ENCODE measurements around the gene RTTN.

RTTN gene

DNA sequence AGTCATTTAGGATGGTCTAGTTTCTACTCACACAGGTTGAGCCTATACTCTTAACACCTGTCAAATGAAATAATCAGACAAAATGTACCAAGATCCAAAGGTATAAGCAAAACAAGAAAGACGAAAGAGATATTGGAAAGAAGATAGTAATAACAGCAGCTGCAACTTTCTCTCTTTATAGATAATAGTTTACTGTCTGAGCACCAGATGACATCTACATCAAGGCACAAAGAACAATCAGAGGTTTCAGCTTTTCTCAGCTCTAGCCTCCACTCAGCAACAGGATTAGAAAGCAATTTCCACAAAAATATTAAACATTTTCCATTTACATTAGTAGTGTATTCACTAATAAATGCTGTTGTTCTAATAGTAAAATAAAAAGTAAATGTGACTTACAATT lies 66.3 kb downstream of the RTTN start:
- no peak overlapping the region for H3K4me3 ChIP-seq (ENCODE audit: low read depth, low read length)
- TF ChIP-seq MYC (IDR thresholded peaks at IDR 0.05; ENCODE audit: low read depth, low read length) (no peak), POLR2A (IDR thresholded peaks at IDR 0.05; ENCODE audit: extremely low read depth, insufficient read length) (no peak), CTCF (IDR thresholded peaks at IDR 0.05; ENCODE audit: low read depth, low read length) (no peak)
- TF ChIP-seq, protein P1, sequence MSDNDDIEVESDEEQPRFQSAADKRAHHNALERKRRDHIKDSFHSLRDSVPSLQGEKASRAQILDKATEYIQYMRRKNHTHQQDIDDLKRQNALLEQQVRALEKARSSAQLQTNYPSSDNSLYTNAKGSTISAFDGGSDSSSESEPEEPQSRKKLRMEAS (IDR thresholded peaks at IDR 0.05; ENCODE audit: low read depth, low read length), result no peak
- DNase-seq (ENCODE audit: low read depth), result no peak

DNA sequence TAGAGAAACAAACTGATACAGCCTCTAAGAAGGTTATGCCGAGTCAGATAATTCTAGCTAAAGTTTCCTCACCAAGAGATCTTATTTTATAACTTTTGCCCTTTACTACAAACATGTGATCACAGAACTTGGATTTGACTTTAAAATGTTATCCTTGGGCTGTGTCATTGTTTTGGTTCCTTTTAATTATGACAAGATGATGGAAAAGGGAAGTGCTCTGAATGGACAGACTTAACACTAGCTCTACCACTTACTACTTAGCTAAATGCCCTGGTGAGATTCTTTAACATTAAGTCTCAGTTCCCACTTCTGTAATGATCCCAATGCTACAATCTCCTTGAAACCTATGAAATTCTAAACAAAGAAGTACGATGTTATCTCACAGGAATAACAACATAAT lies 69.9 kb downstream of the RTTN start:
- H3K4me3 ChIP-seq (ENCODE audit: low read depth, low read length), result no peak overlapping the region
- DNase-seq (ENCODE audit: low read depth), result peak; percentile 16
- TF ChIP-seq MYC (IDR thresholded peaks at IDR 0.05; ENCODE audit: low read depth, low read length) (no peak), CTCF (IDR thresholded peaks at IDR 0.05; ENCODE audit: low read depth, low read length) (no peak), POLR2A (IDR thresholded peaks at IDR 0.05; ENCODE audit: extremely low read depth, insufficient read length) (no peak)
- TF ChIP-seq, protein P1 (IDR thresholded peaks at IDR 0.05; ENCODE audit: low read depth, low read length), result no peak

GRCh38 chr18:70132999-70133398 lies 72.5 kb downstream of the RTTN start:
- H3K4me3 ChIP-seq (ENCODE audit: low read depth, low read length), result no peak overlapping the region
- DNase-seq (ENCODE audit: low read depth), result no peak
- TF ChIP-seq, protein P1 (IDR thresholded peaks at IDR 0.05; ENCODE audit: low read depth, low read length), result no peak
- TF ChIP-seq MYC (IDR thresholded peaks at IDR 0.05; ENCODE audit: low read depth, low read length) (no peak), CTCF (IDR thresholded peaks at IDR 0.05; ENCODE audit: low read depth, low read length) (no peak), POLR2A (IDR thresholded peaks at IDR 0.05; ENCODE audit: extremely low read depth, insufficient read length) (no peak)

DNA sequence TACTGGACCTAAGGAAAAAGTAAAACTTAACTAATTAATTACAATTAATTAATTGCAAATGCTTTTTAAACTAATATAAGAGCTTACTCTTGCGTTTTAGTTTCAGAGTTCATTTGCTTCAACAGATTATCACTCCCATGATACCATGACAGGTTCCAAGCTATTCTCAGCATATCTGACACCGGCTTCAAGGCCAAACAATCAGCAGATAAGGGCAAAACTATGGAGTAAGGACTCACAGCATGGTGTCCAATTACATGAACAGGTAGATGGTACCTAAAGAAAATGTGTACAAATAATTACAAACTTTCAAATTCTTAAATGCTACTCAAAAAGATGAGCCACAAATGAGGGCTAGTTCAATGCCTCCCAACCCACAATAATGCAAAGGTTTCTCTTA lies 77.2 kb downstream of the RTTN start:
- no peak for DNase-seq (ENCODE audit: low read depth)
- TF ChIP-seq POLR2A (IDR thresholded peaks at IDR 0.05; ENCODE audit: extremely low read depth, insufficient read length) (no peak), CTCF (IDR thresholded peaks at IDR 0.05; ENCODE audit: low read depth, low read length) (no peak), MYC (IDR thresholded peaks at IDR 0.05; ENCODE audit: low read depth, low read length) (no peak)
- TF ChIP-seq, protein P1 (IDR thresholded peaks at IDR 0.05; ENCODE audit: low read depth, low read length), result no peak
- H3K4me3 ChIP-seq (ENCODE audit: low read depth, low read length), result no peak overlapping the region

DNA sequence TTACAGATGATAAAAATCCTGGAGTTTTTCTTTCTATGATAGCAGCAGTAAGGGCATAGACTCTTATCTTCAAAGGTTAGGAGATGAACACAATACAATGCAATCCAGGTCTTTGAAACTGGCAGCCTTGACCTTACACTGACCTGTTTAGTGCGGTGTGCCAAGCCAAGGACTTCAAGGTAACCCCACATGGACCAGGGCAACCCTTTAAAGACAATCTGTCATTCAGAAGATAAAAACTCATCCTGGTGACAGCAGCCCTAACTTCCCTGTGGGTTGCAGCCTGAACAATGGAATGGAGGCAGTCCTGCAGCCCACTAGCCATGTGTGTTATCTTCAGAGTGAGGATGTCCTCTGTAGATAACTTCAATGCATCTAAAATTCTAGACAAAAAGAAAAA lies 78.1 kb downstream of the RTTN start:
- DNase-seq (ENCODE audit: low read depth), result no peak
- TF ChIP-seq MYC (IDR thresholded peaks at IDR 0.05; ENCODE audit: low read depth, low read length) (no peak), CTCF (IDR thresholded peaks at IDR 0.05; ENCODE audit: low read depth, low read length) (no peak), POLR2A (IDR thresholded peaks at IDR 0.05; ENCODE audit: extremely low read depth, insufficient read length) (no peak)
- TF ChIP-seq, protein P1 (IDR thresholded peaks at IDR 0.05; ENCODE audit: low read depth, low read length), result no peak
- H3K4me3 ChIP-seq (ENCODE audit: low read depth, low read length), result no peak overlapping the region

DNA sequence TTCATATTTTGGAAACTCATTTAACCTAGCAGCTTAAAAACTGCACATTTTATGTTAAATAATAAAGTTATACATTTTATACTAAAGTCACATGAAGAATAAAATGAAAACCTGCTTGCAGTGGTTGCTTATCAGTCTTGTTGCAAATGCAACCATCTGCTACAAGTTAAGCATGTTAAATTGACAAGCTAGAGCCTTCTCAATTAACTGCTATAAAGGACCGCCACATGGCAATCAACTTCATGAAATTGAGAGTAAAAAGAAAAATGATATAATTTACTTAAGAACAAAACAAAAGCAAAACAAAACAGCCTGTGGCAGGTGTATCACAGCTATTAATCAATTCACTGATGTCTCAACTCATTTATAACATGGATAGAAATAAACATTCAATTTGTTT lies 78.7 kb downstream of the RTTN start:
- TF ChIP-seq CTCF (IDR thresholded peaks at IDR 0.05; ENCODE audit: low read depth, low read length) (no peak), MYC (IDR thresholded peaks at IDR 0.05; ENCODE audit: low read depth, low read length) (no peak), POLR2A (IDR thresholded peaks at IDR 0.05; ENCODE audit: extremely low read depth, insufficient read length) (no peak)
- TF ChIP-seq, protein P1 (IDR thresholded peaks at IDR 0.05; ENCODE audit: low read depth, low read length), result no peak
- DNase-seq (ENCODE audit: low read depth), result no peak
- no peak overlapping the region for H3K4me3 ChIP-seq (ENCODE audit: low read depth, low read length)
